ENCODE data around the gene CMC4. TPM values are rescaled to one million over a fixed set of nuclear protein-coding genes. Genes with fewer than 3 reads are reported as not detected.

Gene CMC4
- polyA plus RNA-seq, 10 donors = 5.3 to 8.9 (median 7.6) TPM

- no peak for DNase-seq
Observed at GRCh38 chrX:155056471-155056870, 14.5 kb downstream of the CMC4 start.

DNA sequence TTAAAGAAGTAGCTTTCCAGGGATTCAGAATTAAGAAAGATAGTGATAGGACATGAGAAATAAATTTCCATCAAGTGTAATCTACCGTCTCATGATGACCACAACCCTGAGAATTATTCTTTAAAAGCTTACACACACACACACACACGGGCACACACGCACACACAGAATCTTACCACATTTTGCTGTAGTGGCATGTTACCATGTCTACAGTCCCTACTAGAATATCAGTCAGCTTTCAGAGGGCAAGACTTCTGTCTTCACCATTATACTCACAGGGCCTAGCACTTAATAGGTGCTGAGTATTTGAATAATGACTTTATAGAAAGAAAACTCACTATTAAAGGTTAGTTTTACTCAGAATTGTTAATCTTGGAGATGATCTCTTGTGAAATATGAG lies 15.4 kb downstream of the CMC4 start:
- DNase-seq = no peak

GRCh38 chrX:155054255-155054654 lies 16.7 kb downstream of the CMC4 start:
- no peak for DNase-seq

DNA sequence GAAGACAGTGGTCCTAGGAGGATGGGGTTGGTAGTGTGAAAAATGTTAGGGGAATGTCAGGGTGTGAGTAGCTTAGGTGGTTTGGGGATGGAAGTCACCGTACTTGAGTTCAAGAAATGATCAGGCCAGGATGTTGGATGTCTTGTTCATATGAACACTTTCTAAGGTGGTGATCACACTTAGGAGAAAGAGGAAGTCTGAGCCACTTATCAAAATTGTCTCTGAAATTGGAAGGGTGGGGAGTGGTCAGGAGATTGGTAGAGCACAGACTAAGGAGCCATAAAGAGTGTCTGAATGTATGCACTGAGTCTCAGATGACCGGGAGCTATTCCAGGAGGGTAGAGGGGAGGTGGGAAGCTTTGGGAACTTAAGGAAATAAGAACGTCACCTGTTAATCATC lies 17.3 kb downstream of the CMC4 start:
- DNase-seq = no peak

DNA sequence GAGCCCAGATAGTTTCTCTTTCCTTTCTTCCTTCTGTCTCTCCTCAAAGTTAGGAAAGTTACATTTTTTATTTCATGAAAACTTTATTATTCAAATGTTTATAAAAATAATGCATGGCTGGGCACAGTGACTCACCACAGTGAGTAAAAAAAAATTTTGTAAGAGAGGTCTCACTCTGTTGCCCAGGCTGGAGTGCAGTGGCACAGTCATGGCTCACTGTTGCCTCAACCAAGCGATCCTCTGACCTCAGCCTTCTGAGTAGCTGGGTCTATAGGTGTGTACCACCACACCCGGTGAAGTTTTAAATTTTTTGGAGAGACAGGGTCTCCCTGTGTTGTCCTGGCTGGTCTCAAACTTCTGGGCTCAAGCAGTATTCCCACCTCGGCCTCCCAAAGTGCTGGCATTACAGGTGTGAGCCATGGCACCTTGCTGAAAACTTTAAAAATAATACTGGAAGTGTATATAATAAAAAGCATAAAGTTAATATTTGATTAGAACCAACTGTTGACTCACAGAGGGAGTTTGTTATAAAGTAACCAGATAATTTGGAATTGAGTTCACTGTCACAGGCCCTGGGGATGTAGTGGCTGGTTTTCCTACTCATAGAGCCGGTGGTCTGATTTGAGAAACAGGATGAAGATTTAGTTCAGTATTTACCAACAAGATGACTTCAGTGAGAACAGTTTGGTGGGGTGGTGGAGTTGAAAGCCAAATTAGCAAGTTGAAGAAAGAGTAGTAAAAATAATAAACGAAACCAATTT lies 18.0 kb downstream of the CMC4 start:
- DNase-seq = no peak

DNA sequence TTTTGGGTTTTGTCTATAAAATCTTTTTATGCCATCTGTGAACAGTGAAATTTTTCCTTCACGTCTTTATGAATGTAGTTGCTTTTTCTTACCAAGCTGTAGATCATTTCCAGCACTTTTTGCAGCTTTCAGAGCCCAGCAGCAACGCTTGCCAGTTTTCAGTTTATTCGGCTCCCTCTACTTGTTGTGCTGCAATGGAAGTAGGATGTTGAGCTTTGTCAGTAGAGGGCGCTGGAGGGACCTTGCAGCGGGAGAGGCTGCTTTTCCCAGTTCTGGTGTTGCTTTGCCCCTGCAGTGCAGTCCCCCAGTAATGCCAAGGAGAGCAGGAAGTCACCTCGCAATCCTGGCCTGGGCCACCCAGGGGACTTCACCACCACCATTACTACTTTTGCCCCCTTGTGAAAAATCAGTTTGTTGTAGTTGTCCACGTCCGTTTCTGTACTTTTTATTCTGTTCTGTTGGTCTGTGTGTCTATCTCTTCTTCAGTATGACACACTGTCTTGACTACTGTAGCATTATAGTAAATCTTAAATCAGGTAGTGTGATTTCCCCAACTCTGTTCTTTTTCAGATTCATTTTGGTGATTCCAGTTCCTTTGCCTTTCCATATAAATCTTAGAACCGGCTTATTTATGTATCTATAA lies 21.8 kb downstream of the CMC4 start:
- peak in 2 of 3 donors; percentile 26 to 34 for DNase-seq

DNA sequence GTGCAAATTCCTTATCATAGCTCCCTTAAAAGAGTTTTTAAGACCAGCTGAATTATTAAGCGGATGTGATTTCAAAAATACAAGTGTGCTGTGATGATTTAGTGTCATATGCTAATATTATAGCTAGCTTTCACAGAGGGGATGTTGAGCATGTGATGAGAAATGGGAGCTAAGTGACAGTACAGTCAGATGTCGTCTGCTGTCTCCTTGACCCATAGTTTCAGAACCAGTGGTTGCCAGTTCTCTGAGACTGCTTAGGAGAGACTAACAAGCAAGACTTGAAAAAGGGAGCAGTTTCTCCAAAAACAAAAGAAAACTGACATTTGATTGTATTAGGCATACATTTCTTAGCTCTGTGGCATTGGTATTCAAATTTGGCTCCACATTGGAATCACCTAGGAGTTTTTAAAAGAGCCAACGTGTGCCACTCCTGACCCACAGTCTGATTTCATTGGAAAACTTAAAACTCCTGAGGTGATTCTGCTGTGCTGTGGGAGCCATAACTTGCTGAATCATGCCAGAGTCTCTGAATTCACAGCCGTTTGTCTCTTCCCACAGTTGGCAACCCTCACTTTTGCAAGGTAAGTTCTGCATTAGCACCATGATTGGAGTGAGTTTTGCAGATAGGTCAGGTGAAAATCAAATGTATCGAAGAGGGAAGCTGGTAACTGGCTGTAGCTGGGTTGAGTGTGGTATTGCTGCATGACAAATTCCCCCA lies 24.0 kb downstream of the CMC4 start:
- DNase-seq = no peak

DNA sequence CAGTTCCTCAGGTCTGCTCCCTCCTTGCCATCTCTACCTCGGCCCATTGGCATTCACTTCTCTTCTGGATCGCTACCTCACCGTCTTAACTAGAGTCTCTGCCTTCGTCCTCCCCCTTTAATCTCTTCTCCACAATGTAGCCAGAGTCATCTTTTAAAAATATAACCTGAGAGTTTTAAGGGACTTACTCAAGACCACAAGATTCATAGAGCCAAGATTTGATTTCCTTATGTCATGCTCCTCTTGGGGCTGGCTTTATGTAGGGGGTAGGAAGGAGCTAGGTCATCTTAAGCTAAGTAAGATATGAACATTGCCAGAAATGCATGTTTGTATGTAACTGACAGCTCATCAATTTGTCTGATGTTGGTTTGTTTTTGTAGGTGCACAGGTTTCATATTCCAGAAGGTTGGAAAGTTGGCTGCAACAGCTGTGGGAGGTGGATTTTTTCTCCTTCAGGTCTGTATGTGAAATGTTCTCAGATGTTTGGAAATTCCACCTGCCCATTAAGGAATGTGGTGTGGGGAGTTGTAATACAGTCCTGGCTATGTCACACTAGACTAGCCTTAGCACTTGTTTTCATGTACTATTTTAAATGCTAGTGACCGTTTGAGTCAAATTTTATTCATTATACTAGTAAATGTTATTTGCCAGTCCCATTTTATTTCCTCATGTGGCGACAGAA lies 24.7 kb downstream of the CMC4 start:
- DNase-seq = no peak

- no peak for DNase-seq
Observed at GRCh38 chrX:155035688-155036087, 35.2 kb downstream of the CMC4 start.

- DNase-seq = no peak
Observed at GRCh38 chrX:155031657-155032056, 39.3 kb downstream of the CMC4 start.

DNA sequence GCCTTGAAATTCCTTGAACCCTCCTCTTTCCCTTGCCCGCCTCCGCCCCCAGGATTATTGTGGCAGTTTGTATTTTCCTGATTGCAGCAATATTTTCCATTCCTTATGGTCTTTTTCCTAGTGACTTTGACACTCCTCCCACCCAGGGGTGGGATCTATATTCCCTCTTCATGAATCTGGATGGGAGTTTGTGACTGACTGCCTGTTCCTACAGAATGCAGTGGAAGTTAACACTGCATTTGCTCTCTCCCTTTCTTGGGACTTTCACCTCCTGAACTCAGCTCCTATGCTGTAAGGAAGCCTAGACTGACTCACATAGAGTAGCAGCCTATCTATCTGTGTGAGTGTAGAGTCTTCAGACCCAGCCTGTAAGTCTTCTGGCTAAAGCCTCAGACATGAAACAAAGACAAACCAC lies 42.1 kb downstream of the CMC4 start:
- DNase-seq = peak in 2 of 3 donors; percentile 18 to 39

DNA sequence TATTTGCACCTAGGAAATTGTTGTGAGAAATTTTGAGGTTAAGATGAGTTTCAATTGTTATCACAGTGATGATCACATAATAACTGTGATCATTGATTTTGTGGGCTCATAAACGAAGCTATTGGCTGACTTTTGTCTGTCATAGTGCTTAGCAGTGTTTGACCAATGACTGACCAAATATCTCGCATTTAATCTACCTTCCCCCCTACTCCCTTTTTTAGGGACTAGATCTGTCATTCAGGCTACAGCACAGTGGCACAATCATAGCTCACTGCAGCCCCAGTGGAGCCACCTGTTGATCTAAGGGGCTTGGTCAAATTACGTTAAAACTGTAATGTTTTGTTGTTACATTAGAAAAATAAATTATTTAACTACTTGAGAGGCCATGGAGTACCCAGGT lies 42.8 kb downstream of the CMC4 start:
- peak in 1 of 3 donors; percentile 6 for DNase-seq

DNA sequence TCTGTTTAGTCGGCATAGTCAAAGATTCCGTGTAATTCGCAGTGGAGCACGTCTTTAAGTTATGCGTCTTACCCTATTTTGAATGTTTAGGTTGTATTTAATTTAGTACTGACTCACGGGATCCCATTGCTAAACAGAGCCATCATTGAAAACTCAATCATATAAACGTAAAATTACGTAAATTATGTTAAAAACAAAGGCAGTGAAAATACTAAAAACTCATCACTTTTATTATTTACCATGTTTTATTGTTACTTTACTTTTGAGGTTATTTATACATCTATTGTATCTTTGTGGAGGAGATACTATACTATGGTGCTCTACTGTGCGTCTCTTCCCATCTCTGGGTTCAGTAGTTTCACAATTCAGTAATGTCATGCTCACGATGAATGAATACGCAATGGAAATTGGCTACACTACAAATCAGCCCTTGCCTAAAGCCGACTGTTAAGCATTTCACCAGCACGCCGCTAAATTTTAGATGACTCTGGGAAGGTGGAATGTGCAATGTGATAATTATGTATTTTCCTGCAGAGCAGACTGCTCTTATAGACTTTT lies 43.3 kb downstream of the CMC4 start:
- DNase-seq = peak; percentile 53 to 80 (median 63)

DNA sequence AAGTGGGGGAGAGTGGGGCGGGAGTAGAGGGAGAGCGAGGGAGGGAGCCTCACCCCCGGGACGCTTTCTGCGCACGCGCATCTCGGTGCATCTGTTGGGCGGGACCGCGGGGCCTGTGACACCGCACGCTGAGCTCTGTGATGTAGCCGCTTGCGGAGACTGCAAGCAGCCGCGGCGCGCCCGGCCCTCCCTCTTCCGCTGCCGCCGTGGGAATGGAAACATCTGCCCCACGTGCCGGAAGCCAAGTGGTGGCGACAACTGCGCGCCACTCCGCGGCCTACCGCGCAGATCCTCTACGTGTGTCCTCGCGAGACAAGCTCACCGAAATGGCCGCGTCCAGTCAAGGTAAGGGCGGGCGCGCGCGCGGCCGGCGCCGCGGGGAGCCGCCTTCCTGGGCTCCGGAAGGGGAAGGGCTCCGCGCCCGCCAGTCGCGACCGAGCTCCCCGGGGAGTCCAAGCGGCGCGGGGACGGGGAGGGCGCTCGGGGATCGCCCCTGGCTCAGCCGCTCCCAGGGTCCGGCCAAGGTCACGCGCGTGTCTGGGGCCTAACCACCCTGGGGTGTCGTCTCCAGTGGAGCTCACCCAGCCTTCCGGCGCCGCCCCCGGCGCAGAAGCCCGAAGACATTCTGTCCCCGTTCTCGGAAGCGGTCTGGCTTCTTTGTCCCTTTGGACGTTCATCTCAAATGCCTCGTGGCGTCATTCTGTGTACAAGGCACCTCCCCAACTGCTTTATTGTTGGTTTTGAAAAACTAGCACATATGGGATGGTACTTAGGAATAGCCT lies 44.0 kb downstream of the CMC4 start, which contains the start of gene FUNDC2:
Gene FUNDC2, plus strand, starts transcription at position 118 of the 782 bp plus-strand sequence. Its CDS starts 95 bp downstream, at position 213.
- DNase-seq = peak; percentile 89 to 96 (median 92)

DNA sequence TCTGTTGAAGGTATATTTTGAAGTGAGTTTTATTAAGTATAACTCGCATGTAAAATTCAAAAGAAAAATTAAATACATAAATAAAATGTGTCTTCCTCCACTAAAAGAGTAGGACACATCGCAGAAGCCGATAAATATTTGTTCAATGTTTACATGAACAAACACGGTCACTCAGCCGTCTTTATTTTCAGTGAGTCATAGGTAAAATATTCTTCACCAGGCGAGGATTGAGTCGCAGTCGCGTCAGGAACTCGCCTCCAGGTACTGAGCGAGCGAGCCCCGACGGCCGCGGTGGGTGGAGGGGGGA lies 44.6 kb downstream of the CMC4 start:
- no peak for DNase-seq

DNA sequence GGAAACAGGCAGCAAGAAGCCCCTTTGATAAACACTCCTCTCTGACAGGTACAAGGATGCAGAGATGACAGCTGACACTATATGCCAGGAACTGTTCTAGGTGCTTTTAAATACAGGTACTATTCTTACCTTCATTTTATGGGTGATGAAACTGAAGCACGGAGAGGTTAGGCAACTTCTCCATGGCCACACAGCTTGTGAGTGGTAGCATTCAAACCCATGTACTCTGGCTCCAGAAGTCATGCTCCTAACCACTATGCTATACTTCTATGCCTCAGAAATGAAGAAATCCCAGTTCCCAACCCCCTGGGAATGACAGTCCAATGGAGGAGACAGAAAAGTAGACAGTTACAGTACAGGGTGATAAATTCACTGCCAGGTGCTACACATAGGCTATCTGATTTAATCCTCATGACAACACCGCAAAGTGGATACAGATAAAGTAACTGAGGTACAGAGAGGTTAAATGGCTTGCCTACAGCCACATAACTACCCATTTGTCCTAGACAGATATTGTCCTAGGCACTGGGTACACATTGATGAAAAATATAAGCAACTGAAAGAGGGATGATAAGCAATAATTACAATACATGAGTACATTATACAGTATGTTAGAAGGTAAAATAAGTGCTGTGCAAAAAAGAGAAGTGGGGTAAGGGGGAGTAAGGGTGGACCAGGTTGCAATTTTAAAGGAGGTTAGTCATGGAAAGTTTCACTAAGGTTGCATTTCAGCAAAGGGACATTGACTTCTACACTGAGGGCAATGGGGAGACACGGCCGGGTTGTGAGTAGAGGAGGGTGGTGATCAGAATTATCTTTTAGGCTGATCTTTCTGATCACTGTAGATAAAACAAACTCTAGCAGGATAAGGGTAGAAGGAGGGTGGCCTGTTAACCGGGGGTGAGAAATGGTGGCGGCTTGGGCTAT lies 46.8 kb downstream of the CMC4 start:
- DNase-seq = no peak

GRCh38 chrX:155022585-155022984 lies 48.4 kb downstream of the CMC4 start, which contains the start of gene F8:
F8 (minus strand) TSS chrX:155022723; CDS start chrX:155022552, 171 bp downstream.
- no peak for DNase-seq

- DNase-seq = no peak
Observed at GRCh38 chrX:155020591-155020990, 50.3 kb downstream of the CMC4 start.

Data from muscle of back (tissue), 11 donors.